Endothelial cell of umbilical vein (primary cell): ENCODE data around the gene CFAP43.

Experiments
- FOS ChIP-seq: IDR thresholded peaks from 2 replicates; pipeline ENCODE4 v1.6.1; 2011; ENCODE audit warnings: mild to moderate bottlenecking, low read length, moderate library complexity, borderline replicate concordance; ENCODE audit not compliant: insufficient read depth
- JUN ChIP-seq: IDR thresholded peaks from 2 replicates; pipeline ENCODE4 v1.6.1; 2011; ENCODE audit warnings: borderline replicate concordance, low read depth; ENCODE audit not compliant: insufficient read length, insufficient read depth
- POLR2A ChIP-seq: IDR thresholded peaks from 2 replicates; pipeline ENCODE4 v1.6.1; 2012; ENCODE audit warnings: low read depth, mild to moderate bottlenecking, control low read depth, low read length
- POLR2AphosphoS5 ChIP-seq: IDR thresholded peaks from 2 replicates; pipeline ENCODE4 v1.6.1; 2012; ENCODE audit warnings: low read depth, mild to moderate bottlenecking, control low read depth, low read length, moderate library complexity; ENCODE audit not compliant: insufficient read depth
- TF ChIP-seq, protein P1 (sequence below), 2 donors: IDR thresholded peaks; 1 replicate in 1 of 2; 2 replicates in 1 of 2; pipeline ENCODE4 v1.5.1; 2011; ENCODE audit warnings: low read length in 2 of 2, mild to moderate bottlenecking in 2 of 2, moderate library complexity in 2 of 2, control low read depth in 1 of 2, inconsistent platforms in 1 of 2, low read depth in 1 of 2; ENCODE audit not compliant: insufficient read depth in 1 of 2; ENCODE audit errors: extremely low read depth in 1 of 2
- TF ChIP-seq, protein P2 (sequence below): IDR thresholded peaks from 2 replicates; pipeline ENCODE4 v1.6.1; 2011; ENCODE audit not compliant: insufficient read depth, insufficient read length

DNA sequence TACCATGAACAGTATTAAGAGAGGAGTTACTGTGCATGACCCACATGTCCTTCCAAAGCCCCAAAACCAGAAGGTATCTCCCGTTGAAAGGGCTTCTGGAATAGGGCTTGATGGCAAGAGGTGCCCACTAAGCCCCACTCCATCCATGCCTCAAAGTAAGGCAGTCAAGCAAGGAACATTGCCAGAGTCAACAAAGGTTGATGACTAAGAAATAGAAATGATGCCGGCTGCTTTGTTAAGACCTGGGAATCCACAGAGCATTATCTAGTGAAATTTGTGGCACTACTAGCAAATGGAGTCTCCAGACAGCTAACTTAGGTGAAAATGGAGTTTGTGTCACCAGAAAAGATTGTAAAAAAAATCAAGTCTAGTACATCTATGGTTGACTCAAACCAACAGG lies 104.0 kb downstream of the CFAP43 start:
- TF ChIP-seq JUN: no peak
- TF ChIP-seq POLR2AphosphoS5: no peak
- TF ChIP-seq, protein P1, sequence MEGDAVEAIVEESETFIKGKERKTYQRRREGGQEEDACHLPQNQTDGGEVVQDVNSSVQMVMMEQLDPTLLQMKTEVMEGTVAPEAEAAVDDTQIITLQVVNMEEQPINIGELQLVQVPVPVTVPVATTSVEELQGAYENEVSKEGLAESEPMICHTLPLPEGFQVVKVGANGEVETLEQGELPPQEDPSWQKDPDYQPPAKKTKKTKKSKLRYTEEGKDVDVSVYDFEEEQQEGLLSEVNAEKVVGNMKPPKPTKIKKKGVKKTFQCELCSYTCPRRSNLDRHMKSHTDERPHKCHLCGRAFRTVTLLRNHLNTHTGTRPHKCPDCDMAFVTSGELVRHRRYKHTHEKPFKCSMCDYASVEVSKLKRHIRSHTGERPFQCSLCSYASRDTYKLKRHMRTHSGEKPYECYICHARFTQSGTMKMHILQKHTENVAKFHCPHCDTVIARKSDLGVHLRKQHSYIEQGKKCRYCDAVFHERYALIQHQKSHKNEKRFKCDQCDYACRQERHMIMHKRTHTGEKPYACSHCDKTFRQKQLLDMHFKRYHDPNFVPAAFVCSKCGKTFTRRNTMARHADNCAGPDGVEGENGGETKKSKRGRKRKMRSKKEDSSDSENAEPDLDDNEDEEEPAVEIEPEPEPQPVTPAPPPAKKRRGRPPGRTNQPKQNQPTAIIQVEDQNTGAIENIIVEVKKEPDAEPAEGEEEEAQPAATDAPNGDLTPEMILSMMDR (IDR thresholded peaks at IDR 0.05; ENCODE audit: extremely low read depth in 1 of 2, insufficient read depth in 1 of 2, low read depth in 1 of 2, low read length in 2 of 2): no peak
- TF ChIP-seq POLR2A: no peak
- peak; percentile 27 for TF ChIP-seq FOS
- TF ChIP-seq, protein P2, sequence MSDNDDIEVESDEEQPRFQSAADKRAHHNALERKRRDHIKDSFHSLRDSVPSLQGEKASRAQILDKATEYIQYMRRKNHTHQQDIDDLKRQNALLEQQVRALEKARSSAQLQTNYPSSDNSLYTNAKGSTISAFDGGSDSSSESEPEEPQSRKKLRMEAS: no peak
